Left forelimb (tissue), 1 donor: Measurements from ENCODE around the gene ZFP82.

Source experiments
- DNase-seq: peaks from one replicate; pipeline ENCODE4 v3.0.0-alpha.2; 2018; ENCODE audit warnings: low spot score

The ZFP82 gene

GRCh38 chr19:36418287-36419001, at the start of gene ZFP82:
ZFP82 (minus strand) TSS chr19:36418644; CDS start chr19:36409789, 8,855 bp downstream.
- DNase-seq = peak; percentile 91

- no peak for DNase-seq
These were observed 41.6 kb upstream of the ZFP82 start for GRCh38 chr19:36460046-36460445.

- no peak for DNase-seq
These were observed 38.4 kb upstream of the ZFP82 start for GRCh38 chr19:36456831-36457230.

- no peak for DNase-seq
These were observed 30.7 kb upstream of the ZFP82 start for GRCh38 chr19:36449059-36449670.

GRCh38 chr19:36441339-36441738, 22.9 kb upstream of the ZFP82 start:
- no peak for DNase-seq

- no peak for DNase-seq
These were observed 18.1 kb upstream of the ZFP82 start for GRCh38 chr19:36436531-36436930.

GRCh38 chr19:36423925-36424324, 5.5 kb upstream of the ZFP82 start:
- DNase-seq = no peak

- DNase-seq = peak; percentile 65
These were observed 3.5 kb upstream of the ZFP82 start for GRCh38 chr19:36421749-36422481.

GRCh38 chr19:36420961-36421748, 2.7 kb upstream of the ZFP82 start:
- DNase-seq = peak; percentile 70

GRCh38 chr19:36417752-36418286, 625 bp downstream of the ZFP82 start:
- DNase-seq = no peak

- no peak for DNase-seq
These were observed 8.6 kb downstream of the ZFP82 start for GRCh38 chr19:36409841-36410240.

- no peak for DNase-seq
These were observed 10.3 kb downstream of the ZFP82 start for GRCh38 chr19:36408101-36408500.

- DNase-seq = no peak
These were observed 13.9 kb downstream of the ZFP82 start for GRCh38 chr19:36404498-36404897.

GRCh38 chr19:36401475-36401874, 17.0 kb downstream of the ZFP82 start:
- DNase-seq = no peak

GRCh38 chr19:36398571-36398970, 19.9 kb downstream of the ZFP82 start:
- DNase-seq = no peak

- no peak for DNase-seq
These were observed 25.3 kb downstream of the ZFP82 start for GRCh38 chr19:36392916-36393673.

GRCh38 chr19:36379510-36379819, 39.0 kb downstream of the ZFP82 start:
- DNase-seq = no peak

- peak; percentile 97 for DNase-seq
These were observed 39.6 kb downstream of the ZFP82 start, which contains the start of gene ZFP14 for GRCh38 chr19:36378625-36379509. ZFP14 (minus strand) TSS chr19:36379201; CDS start chr19:36367892, 11,309 bp downstream.

- DNase-seq = no peak
These were observed 40.8 kb downstream of the ZFP82 start for GRCh38 chr19:36377541-36378178.
